NCI-H2227 treated with DMSO at 0.1 percent for 48 hours (cell line): ENCODE measurements around the gene EFNA5.

Experiments
- DNase-seq: peaks from one replicate; lab custom pipeline; 2025; lab: John Stamatoyannopoulos, UW

Gene EFNA5

DNA sequence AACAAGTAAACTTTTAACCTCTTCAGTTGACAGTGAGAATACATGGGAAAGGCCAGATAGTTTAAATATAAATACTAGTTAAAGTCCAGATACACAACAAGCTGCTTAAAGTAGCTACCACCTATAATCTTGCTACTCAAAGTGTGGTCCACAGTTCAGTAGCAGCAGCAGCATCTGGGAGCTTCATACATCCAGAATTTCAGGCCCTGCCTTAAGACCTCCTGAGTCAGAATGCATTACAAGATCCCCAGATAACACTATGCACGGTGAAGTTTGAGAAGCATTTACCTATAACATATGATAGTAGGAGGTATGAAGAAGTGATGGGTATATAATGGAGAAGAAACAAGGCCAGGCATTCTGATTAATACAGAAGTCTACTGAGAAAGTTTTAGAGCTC lies 244.5 kb downstream of the EFNA5 start:
- DNase-seq = no peak

DNA sequence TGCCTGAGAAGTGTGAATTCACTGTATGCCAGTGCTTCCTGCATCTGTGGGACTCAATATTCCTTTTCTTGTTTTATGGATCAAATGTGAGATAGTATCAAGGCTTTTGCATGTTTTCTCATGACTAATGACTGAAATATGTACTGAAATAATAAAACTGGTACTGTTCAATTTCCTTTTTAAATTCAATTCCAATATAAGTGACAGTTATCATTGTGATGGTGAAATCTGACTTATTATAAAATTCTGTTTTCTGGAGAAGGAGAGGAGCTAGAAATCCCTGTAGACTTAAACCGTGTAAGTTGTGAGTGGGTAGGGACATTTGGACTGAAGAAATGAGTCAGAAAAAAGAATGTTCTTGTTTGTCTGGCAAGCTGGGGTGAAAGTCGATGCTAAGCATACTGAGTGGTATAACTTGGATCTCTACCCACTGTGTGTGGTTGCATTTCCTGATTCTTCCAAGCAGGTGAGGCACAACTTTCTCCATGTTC lies 245.2 kb downstream of the EFNA5 start:
- no peak for DNase-seq

DNA sequence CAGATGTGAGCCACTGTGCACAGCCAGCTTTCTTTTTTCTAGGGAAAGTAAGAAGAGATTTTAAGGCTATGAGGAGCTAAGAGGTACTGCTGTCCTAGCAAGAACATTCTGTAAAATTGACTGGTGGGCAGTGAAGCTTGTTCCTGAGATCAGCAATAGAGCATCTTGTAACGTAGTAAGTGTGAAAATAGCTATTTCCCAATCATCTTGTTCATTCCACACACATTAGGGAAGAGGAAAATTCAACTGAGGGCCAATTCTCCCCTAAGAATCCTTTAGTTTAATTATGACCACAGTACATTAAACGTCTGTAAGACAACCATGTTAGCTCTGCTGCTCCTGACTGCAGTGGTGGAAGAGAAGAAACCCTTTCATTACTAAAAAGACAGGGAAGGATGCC lies 246.2 kb downstream of the EFNA5 start:
- no peak for DNase-seq

DNA sequence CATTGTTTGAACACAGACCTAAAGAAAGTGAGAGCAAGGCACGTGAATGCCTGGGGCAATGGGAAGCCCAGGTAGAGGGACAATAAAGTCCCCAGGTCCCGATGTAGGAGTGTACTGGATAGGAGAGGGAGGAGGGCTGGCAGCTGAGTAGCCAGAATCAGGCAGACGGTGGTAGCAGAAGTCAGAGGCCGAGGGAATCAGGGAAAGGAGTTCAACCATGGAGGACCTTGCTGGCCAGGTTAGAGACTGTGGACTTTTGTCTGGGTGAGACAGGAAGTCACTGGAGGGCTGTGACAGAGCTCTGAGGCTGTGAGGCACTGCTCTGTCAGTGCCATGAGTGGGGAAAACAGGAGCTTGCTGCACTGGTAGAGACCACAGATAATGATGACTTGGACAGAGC lies 248.2 kb downstream of the EFNA5 start:
- no peak for DNase-seq

DNA sequence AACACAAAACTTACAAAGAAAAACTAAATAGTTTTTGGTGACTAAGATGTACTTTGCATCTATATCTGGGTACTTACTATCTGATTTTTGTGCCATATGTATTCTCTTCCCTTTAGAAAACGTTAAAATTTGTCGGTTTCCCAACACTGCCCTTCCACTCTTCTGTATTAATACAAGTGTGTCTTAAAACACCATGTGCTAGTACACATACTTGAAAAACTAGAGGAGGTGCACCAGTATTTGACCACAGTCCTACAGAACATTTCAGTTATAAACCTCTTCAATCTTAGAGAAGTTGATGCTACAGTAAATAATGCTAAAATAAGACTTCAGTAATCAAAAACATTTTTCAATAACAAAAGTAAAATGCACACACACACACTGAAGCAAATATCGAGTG lies 251.2 kb downstream of the EFNA5 start:
- DNase-seq = no peak

DNA sequence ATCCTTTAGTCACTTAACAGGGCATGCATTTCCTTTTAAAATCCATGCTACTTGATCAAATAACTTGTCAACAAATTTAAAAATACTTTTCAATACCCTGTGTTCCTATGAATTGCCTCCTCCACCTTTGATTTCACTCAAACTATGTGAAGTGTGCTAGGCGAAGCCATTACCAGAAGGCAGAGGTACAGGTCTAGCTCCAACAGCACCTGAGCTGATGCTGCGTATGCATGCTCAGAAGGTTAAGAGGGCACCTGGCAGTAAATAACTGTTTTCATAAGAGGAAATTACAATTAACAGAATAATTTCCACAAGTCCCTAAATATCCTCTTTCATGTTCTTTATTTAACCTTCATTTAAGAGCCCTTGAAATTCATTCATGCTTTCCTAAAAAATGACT lies 251.8 kb downstream of the EFNA5 start:
- DNase-seq = no peak

DNA sequence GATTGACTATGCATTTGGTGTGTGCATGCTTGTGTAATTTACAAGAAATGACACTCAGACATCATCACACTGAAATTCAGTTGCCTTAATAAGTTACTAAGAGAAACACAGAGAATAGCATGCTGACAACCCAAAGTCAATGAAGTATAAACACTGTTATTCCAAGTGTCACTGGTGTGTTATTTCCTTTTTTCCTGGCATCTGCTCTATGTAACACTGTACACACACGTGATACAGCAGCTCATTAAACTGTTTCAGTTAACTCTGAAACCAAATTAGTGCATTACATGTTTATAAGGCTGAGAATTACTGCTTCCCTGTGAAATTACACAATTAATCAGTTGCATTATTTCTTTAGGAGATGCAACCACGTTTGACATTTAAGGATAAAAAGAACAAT lies 252.7 kb downstream of the EFNA5 start:
- no peak for DNase-seq

DNA sequence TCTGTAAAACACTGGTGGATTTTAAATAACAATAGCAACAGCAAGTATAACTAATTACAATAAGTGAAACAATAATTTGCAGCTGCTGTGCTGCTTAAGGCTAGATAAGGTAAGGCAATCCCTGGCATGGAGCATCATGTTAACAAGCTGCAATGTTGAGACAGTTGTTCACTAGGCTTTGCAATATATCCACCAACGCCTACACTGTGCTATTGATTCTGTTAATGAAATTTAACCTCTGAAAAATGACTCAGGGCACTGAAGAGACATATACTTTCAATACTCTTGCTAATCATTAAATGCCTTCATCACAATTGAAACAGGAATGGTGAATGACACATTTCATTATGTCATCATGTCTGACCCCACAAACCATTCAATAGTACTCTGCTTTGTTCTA lies 255.0 kb downstream of the EFNA5 start:
- DNase-seq = no peak

DNA sequence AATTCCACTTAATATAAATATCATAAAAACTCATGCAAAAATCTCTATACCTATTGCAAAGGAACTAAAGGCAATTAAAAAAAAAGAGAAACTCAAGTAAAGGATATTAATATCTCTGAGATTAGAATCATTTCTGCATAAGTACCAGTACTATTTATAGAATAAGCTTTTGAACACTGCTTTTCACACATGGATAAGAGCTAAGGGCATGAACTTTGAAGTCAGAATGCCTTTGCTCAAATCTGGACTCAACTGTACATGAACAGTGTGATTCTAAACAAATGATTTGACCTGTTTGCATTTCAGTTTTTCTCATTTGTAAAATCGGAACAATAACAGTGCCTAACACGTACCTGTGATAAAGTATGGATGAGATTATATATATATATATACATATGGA lies 255.9 kb downstream of the EFNA5 start:
- no peak for DNase-seq

DNA sequence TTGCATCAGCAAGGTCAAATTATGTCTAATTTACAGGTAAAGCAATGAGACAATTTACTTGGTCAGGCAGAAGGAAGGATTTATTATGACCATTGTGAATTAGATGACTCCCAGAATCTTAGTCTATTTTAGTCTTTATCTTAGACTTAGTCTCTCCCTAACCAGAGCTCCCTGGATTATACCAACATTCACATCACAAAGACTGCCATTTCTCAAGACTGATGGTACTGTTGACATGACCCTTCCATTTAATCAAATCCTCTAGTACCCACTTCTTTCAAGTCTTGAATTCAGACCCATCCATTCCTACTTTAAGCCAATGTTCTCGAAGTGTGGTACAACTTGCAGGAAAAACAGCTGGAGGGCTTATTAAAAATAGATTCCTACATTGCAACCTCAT lies 257.0 kb downstream of the EFNA5 start:
- DNase-seq = no peak

DNA sequence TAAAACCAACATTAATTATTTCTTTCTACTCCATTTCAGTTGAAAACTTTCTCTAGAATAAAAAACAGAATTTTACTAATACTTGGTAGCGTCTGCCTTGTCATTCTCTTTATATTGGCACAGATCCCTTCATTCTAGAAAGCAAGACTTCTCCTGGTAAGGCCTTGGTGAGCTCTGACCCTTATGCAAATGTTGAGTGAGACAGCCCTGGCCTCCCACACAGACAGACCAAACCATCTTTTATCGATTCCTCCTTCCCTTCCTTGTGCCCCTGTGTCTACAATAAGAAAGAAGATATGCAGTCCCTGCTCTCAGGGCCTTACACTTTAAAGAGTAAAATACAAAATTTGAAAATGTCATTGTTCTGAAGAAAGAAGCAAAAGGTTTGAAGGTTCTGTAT lies 262.2 kb downstream of the EFNA5 start:
- DNase-seq = no peak

DNA sequence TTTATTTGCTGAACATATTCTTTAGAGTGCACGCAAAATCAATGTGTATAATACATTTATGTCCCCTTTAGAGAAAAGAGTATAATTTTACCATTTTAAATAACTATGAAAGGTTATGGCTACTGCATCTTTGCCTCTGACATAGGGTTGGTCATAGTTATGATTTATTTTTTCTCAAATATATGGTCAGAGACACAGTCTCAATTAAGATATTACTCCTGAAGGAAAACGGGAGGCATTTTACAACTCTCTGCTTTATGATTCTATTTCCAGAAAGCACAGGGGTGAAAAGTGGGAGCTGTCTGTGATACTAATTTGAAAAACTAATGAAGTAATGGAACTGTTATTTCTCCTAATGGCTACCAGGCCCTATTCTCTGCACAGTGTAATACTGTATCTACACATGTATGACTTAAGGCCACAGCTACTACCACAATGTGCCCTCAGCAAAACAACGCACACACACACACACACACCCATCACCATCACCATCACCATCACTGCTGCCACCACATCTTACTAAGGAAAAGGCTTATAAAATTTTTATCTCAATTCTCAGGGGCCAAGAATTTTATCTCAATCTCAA lies 262.9 kb downstream of the EFNA5 start:
- DNase-seq = no peak

DNA sequence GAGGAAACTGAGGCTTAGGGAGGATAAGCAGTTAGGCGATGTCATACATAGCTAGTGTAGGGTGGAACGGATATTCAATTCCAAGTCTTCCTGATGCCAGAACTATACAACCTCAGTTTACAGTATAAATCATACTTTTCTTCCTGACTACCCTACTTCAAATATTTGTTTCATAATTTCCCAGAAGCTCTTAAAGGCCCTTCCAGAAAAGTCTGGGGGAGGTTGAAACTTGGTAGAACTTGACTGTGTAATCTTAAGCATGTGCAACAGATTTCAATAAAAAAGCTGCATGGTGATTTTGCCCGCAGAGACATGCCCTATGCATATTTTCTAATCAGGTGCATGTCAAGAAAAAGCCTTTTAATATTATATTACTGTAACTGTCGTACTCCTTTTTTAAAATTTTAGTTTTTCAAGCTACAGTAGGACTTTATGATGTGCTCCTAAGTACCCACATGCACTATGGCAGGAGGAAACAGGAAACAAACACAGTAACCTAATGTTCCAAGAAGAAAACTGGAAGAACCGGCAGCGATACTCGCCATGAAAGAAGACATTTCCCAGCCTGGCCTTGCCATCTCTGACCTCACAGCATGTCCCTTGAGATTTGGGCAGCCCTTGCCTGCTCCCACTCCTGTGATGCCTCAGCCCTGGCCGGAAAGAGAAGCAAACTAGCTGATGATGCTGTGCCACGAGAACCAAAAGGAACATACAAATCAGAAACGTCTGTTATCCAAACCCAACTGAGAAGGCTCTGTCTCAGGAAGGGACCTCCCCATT lies 266.0 kb downstream of the EFNA5 start:
- no peak for DNase-seq

DNA sequence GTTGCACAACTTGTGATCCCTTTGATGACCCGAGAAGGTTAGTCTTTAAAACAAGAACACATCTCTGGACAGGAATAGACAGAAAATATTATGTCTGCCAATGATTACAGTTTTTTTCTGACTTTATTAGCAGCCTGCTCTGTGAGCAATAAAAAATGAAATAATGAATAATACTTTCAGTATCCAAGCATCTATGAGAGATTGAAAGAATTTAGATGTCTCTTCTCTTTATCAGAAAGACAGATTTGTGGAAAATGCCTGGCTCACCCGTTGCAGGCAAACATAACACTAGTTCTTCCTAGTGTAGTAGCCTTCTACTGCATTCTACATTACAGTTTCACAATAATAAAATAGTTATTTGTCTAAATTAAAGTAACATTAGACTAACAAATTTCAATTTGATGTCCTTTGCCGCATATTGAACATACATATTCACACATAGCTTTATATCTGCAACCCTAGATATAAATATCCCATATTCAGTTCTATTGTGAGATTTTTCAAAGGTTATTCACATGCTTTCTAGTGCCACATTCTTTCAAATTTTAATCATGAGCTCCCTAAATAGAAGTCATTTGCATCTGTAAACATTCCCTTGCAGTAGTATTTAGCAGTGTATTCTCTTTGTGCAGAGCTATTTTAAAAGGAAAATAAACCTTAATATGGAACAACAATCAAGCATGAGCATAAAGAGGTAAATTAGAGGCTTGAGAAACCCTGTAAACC lies 267.3 kb downstream of the EFNA5 start:
- DNase-seq = no peak

DNA sequence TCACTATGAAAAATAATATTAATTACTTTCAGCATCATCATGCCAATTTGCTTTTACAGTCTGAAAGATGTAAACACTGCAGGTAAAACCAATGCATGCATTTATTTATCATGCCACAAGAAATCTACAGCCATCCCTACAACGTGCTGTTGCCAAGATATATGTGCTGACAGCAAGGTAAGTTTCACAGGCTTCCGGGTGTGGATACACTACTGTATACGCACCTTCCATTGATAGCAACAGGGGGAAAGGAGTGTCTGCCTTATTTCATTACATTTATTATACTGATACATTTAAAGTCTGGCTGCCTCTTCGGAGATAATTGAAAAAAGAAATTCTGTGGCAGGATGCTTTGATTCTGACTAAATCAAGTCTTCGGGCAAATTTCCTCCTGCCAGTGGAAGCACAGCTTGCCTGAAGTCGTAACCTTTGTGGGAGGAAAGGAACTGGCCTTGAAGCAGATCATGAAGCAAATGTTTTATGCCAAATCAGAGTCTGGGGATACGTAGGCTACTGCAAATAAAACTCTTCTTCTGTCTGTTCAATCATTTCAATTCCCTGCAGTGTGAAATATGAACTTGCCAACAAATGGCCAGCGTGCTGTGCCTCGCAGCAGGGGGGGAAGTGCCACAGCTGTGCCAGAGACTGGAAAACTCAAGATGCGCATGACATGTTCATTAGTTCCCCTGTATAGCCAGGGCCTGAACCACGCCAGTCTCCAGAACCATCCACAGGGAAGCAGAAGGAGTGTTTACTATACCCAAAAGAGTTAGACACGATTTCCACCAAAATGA lies 268.1 kb downstream of the EFNA5 start:
- peak; percentile 48 for DNase-seq

DNA sequence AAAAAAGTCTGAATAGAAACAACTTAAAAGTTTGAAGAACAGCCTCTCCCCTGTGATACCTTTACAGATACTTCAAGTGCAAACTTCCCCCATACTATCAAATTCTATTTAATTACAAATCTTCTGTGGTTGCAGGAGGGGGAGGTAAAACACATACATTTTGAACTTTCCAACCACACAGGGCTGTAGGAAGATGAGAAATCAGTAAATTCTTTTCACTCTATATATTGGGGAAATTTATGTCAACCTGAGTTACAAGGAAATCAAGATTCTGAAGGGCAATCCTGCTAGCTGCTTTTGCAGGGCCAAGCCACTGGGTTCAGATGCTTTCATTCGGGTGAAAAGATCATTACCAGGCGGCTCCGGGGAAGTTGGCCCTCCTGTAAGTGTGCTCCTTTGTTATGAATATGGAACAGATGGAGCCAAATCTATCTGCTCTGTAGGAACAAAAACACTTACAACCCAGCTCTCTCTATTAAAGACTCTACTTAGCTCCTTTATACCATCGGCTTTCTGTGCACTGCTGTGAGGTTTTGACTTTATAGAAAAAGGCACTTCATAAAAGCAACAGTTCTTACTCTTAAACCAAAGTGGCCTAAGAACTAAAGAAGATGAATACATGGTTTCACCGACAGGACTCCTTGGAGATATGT lies 269.1 kb downstream of the EFNA5 start:
- no peak for DNase-seq

DNA sequence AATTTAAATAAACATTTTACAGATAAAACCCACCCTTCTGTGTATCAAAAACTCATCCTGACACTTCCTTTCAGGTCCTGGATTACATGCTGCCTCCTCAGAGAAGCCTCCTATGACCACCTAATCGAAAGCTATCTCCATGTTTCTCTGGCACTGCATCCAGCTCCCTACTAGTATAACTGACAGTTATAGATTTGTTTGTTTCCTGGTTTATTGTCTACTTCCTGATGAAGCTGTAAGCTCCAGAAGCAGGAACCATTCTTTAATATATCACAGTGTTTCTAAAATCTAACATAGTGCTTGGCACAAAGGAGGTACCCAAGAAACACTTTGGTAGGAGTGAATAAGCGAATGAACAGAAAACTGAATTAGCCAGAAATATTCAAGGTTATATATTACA lies 270.4 kb downstream of the EFNA5 start:
- DNase-seq = no peak

DNA sequence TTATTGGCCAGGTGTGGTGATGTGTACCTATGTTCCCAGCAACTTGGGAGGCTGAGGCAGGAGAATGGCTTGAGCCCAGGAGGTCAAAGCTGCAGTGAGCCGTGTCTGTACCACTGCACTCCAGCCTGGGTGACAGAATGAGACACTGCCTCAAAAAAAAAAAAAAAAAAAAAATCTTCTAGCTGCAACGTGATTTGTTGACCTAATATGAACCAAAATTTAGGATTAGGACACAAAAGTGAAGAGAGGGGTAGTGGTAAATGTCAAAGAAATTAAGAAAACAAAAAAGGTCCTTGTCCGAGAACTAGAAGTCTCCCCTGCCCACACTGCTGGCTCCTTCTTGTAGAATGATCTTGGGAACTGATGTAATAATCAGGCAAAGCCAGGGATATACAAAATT lies 272.0 kb downstream of the EFNA5 start:
- no peak for DNase-seq

DNA sequence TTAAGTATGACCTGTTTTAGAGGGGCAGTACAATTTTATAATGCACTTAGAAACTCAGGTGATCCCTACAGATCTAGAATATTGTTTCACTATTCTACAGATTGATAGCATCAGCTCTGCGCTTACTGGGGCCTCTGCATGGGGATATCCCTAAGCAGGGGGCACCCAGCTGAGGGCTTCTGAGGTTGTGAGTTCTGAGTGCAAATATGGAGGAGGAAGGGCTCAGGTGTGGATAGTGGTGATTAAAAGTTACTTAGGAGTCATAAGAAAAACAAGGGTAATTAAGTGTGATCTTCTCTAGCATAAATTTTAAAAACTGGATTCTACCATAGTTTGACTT lies 274.4 kb downstream of the EFNA5 start:
- no peak for DNase-seq

DNA sequence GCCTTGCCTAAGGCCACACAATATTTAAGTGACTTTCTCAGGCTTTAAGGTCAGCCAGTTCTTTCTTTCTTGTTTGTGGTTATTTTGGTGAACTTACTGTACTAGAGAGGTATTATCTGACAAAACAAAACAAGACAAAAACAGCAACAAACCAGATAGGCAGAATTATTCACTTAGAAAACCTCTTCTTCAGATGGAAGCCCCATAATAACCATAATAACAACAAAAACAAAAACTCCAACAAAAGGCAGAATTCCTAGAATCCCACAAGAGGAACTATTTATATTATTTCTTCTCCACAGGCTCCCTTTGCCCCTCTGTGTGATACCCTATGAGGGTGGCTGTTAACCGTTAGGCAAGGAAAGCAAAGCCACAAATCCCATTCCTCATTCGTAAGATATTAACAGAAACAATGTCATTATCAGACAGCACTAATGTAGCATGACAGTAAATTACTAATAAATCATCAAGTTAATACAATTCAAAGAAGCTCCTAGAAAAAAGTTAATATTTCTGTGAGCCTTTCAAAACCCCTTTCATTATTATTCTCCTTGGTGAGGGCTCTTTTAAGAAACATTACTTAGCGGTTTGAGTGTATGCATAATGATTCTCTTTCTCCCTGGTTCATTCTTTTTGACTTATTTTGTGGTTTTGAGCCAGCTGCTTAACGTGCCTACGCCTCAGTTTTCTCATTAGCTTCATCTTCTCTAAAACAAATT lies 274.9 kb downstream of the EFNA5 start:
- no peak for DNase-seq

DNA sequence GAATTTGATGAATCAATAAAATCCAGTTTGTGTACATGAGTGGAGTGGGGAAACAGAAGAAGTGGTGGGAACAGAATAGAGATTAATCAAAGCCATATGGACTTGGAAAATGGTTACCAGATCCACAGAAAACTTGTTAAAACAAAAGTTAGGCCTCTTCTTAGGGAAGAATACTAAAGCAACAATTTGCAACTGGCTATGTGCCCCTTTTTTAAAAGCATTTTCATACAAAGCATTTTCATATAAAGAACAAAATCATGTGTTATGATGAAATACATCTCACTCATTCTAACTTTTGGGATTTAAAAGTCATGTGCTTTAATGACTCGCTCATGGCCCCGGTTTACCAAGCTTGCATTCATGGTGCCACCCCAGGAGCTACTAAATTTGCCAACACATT lies 276.9 kb downstream of the EFNA5 start:
- DNase-seq = no peak
